Suprapubic skin (tissue), 4 donors: Measurements from ENCODE around the gene PMEL.

Experiments used
- EP300 ChIP-seq: sonication (generic); formaldehyde crosslinking; IDR thresholded peaks from one replicate; pipeline ENCODE4 v1.6.1; 2017; ENCODE audit warnings: antibody characterized with exemption
- POLR2A ChIP-seq, 2 donors: fragments of 450-650 bp; IDR thresholded peaks; one replicate each; pipeline ENCODE4 v1.6.1; 2017; ENCODE audit warnings: antibody characterized with exemption in 2 of 2, mild to moderate bottlenecking in 2 of 2, moderate library complexity in 2 of 2
- POLR2AphosphoS5 ChIP-seq, 3 donors: sonication (generic); formaldehyde crosslinking; IDR thresholded peaks; one replicate each; pipeline ENCODE4 v1.6.1; 2017; ENCODE audit warnings: antibody characterized with exemption in 3 of 3
- TF ChIP-seq, protein P1 (sequence below), 2 donors: fragments of 200-600 bp in 1 of 2; fragments of 450-650 bp in 1 of 2; sonication (generic) in 1 of 2; IDR thresholded peaks; one replicate each; pipeline ENCODE4 v1.5.1; 2016 to 2019; ENCODE audit warnings: antibody characterized with exemption in 2 of 2, mild to moderate bottlenecking in 1 of 2, moderate library complexity in 1 of 2

- TF ChIP-seq, protein P1, sequence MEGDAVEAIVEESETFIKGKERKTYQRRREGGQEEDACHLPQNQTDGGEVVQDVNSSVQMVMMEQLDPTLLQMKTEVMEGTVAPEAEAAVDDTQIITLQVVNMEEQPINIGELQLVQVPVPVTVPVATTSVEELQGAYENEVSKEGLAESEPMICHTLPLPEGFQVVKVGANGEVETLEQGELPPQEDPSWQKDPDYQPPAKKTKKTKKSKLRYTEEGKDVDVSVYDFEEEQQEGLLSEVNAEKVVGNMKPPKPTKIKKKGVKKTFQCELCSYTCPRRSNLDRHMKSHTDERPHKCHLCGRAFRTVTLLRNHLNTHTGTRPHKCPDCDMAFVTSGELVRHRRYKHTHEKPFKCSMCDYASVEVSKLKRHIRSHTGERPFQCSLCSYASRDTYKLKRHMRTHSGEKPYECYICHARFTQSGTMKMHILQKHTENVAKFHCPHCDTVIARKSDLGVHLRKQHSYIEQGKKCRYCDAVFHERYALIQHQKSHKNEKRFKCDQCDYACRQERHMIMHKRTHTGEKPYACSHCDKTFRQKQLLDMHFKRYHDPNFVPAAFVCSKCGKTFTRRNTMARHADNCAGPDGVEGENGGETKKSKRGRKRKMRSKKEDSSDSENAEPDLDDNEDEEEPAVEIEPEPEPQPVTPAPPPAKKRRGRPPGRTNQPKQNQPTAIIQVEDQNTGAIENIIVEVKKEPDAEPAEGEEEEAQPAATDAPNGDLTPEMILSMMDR (IDR thresholded peaks at IDR 0.05), result no peak
- TF ChIP-seq POLR2A (IDR thresholded peaks at IDR 0.05) (no peak), EP300 (no peak), POLR2AphosphoS5 (IDR thresholded peaks at IDR 0.05) (no peak)
Measured at GRCh38 chr12:55946553-55946952, 19.3 kb downstream of the PMEL start.
